ENCODE data around the gene LIX1L.

The LIX1L gene

DNA sequence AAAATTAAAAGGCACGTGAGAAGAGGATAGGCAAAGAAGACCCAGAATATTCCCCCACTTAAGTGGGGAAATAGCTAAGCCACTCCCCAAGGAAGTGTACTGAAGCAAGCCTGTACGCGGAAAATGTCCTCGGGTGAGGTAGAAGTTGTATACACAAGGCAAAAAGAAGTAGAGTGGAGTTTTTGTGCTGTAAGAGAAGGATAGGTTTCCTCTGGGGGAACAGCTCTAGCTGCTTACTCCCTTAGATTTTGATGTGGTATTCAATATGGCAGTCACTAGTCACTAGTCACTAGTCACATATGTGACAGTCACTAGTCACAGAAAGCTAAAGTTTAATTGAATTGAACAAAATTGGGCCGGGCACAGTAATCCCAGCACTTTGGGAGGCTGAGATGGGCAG lies 31.0 kb upstream of the LIX1L start:
- Histone ChIP-seq H3K9me3 (ENCODE audit: low read depth, low read length) (no peaks in the 10 kb centered on the region), H3K9ac (ENCODE audit: insufficient read length) (no peak overlapping the region), H3K36me3 (ENCODE audit: insufficient read depth, low read length) (peaks cover 3% of the 10 kb centered on the region; the same call in 1 of the 2 replicates), H3K27ac (no peak overlapping the region), H3K4me3 (no peak overlapping the region)
- TF ChIP-seq EZH2 (IDR thresholded peaks at IDR 0.05): no peak
- no peak for TF ChIP-seq POLR2AphosphoS5 (IDR thresholded peaks at IDR 0.05; ENCODE audit: borderline replicate concordance, low read depth, low read length)
- TF ChIP-seq FOXP2 (optimal IDR thresholded peaks at IDR 0.05; ENCODE audit: control extremely low read depth, extremely low read length, insufficient read depth): no peak
- no peak for DNase-seq (ENCODE audit: low read depth, low spot score)

DNA sequence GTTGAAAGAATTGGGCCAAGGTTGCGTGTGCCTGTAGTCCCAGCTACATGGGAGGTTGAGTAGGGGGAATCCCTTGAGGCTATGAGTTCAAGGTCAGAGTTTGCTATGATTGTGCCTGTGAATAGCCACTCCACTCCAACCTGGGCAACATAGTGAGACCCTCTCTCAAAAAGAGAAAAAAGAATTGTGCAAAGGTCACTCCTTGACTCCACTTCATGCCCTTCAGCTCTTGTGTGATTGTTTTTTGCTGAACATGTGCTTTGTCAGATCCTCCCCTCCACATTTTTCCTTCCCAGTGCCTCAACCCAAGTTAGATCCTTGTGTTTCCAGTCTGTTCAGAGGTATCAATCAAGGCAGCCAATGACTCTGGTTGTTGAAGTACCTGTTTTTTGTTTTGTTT lies 30.1 kb upstream of the LIX1L start:
- TF ChIP-seq EZH2 (IDR thresholded peaks at IDR 0.05): no peak
- TF ChIP-seq FOXP2 (optimal IDR thresholded peaks at IDR 0.05; ENCODE audit: control extremely low read depth, extremely low read length, insufficient read depth): no peak
- TF ChIP-seq POLR2AphosphoS5 (IDR thresholded peaks at IDR 0.05; ENCODE audit: borderline replicate concordance, low read depth, low read length): no peak
- no peak overlapping the region for H3K27ac ChIP-seq
- H3K4me3 ChIP-seq: no peak overlapping the region
- no peaks in the 10 kb centered on the region for H3K9me3 ChIP-seq (ENCODE audit: low read depth, low read length)
- H3K36me3 ChIP-seq (ENCODE audit: insufficient read depth, low read length): no peaks in the 10 kb centered on the region
- no peak overlapping the region for H3K9ac ChIP-seq (ENCODE audit: insufficient read length)
- DNase-seq (ENCODE audit: low read depth, low spot score): no peak

DNA sequence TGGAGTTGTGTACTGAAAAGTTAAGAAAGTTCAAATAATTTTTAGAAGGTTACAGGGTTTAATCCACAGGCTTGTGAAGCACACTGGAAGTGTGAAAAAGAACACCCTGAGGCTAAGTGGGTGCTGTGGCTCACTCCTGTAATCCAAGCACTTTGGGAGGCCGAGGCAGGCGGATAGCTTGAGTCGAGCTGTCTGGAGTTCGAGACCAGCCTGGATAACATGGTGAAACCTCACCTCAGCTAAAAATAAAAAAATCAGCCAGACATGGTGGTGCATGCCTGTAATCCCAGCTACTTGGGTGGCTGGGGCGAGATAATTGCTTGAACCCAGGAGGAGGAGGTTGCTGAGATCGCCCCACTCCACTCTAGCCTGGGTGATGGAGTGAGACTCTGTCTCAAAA lies 28.7 kb upstream of the LIX1L start:
- H3K4me3 ChIP-seq: no peak overlapping the region
- H3K36me3 ChIP-seq (ENCODE audit: insufficient read depth, low read length): no peaks in the 10 kb centered on the region
- DNase-seq (ENCODE audit: low read depth, low spot score): no peak
- TF ChIP-seq FOXP2 (optimal IDR thresholded peaks at IDR 0.05; ENCODE audit: control extremely low read depth, extremely low read length, insufficient read depth) (no peak), POLR2AphosphoS5 (IDR thresholded peaks at IDR 0.05; ENCODE audit: borderline replicate concordance, low read depth, low read length) (no peak), EZH2 (IDR thresholded peaks at IDR 0.05) (no peak)
- no peak overlapping the region for H3K9ac ChIP-seq (ENCODE audit: insufficient read length)
- no peaks in the 10 kb centered on the region for H3K9me3 ChIP-seq (ENCODE audit: low read depth, low read length)
- no peak overlapping the region for H3K27ac ChIP-seq

DNA sequence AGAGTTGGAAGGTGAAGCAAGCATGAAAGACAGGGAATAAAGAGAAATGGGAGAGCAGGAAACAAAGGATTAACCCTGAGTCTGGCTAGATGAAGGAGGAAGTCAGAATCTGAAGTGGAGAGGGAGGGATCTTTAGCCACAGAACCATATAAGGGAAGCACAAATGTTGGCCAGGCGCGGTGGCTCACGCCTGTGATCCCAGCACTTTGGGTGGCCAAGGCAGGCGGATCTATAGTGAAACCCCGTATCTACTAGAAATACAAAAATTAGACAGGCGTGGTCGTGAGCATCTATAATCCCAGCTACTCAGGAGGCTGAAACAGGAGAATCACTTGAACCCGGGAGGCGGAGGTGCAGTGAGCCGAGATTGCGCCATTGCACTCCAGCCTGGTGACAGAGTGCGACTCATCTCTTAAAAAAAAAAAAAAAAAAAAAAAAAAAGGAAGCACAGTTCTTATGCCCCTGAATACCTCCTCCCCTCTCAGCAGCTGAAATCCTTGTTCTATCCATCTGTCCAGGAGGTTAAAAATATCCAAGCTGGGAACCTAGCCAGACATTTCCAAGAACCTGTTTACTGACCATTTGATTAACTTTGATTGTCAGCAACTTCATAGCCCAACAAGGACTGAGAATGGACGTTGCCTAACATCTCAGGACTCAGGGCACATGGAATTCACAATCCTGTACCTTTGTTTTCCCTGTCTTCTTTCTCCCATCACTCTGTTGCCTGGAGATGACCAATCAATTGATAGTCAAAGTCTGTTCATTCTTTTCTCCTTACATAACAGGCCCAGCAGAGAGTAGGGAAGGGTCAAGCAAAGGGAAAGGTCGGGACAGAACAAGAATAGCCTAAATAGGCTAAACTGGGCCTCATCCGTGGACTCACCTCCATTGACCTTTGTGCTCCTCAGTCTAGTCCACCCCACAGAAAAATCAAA lies 28.0 kb upstream of the LIX1L start:
- H3K27ac ChIP-seq: no peak overlapping the region
- H3K4me3 ChIP-seq: no peak overlapping the region
- DNase-seq (ENCODE audit: low read depth, low spot score): no peak

DNA sequence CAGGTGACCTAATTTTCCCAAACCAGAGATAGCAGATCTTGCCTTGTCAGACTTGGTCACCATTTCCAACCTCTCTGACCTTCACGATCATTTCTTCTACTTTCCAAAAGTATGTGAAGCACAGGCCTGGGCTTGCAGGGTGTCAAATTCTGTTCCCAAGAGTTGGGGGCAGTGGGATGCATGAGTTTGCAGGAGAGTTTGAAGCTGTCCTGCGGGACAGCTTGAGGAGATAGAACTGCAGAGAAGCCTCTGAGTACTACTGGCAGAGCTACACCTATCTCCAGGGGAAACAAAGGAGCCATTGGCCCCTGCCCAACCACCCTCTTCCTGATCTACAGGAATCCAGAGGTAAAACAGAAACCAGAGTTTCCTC lies 27.3 kb upstream of the LIX1L start:
- DNase-seq (ENCODE audit: low read depth, low spot score): no peak
- no peak overlapping the region for H3K27ac ChIP-seq
- TF ChIP-seq EZH2 (IDR thresholded peaks at IDR 0.05) (no peak), POLR2AphosphoS5 (IDR thresholded peaks at IDR 0.05; ENCODE audit: borderline replicate concordance, low read depth, low read length) (no peak), FOXP2 (optimal IDR thresholded peaks at IDR 0.05; ENCODE audit: control extremely low read depth, extremely low read length, insufficient read depth) (no peak)
- no peaks in the 10 kb centered on the region for H3K9me3 ChIP-seq (ENCODE audit: low read depth, low read length)
- H3K4me3 ChIP-seq: no peak overlapping the region
- H3K36me3 ChIP-seq (ENCODE audit: insufficient read depth, low read length): no peaks in the 10 kb centered on the region
- H3K9ac ChIP-seq (ENCODE audit: insufficient read length): no peak overlapping the region

More for the DNA sequence above, 28.0 kb upstream of the LIX1L start:
- Histone ChIP-seq H3K9me3 (ENCODE audit: low read depth, low read length) (no peaks in the 10 kb centered on the region), H3K9ac (ENCODE audit: insufficient read length) (no peak overlapping the region), H3K36me3 (ENCODE audit: insufficient read depth, low read length) (no peaks in the 10 kb centered on the region)
- no peak for TF ChIP-seq FOXP2 (optimal IDR thresholded peaks at IDR 0.05; ENCODE audit: control extremely low read depth, extremely low read length, insufficient read depth)
- TF ChIP-seq POLR2AphosphoS5 (IDR thresholded peaks at IDR 0.05; ENCODE audit: borderline replicate concordance, low read depth, low read length): no peak
- TF ChIP-seq EZH2 (IDR thresholded peaks at IDR 0.05): no peak

DNA sequence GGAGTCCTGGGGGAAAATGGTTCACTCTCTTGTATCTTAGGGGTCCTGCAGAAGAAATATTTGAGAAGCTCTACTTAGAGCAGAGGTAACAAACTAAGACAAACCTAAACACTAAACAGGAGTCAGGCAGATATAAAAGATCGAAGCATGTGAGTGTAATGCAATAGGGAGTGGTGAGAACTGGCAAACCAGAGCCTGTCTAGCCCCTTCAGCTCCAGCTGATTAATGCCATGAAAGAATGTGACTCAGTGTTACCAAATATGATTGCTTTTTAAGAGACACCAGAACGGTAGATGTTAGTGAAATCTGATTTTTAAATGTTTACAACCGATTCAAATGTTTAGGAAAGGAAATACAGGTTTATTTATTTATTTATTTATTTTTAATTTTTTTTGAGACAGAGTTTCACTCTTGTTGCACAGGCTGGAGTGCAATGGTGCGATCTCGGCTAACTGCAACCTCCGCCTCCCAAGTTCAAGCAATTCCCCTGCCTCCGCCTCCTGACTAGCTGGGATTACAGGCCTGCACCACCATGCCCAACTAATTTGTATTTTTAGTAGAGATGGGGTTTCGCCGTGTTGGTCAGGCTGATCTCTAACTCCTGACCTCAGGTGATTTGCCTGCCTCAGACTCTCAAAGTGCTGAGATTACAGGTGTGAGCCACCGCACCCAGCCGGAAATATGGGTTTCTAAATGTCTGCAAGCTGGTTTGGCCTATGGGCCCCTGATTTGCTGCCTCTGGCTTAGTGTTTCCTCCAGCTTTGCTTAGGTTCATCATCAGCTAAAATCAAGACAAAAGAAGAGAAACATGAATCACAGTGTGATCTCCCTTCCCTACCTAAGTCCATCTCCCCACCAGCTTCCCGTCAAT lies 26.4 kb upstream of the LIX1L start:
- H3K4me3 ChIP-seq: no peak overlapping the region
- no peaks in the 10 kb centered on the region for H3K36me3 ChIP-seq (ENCODE audit: insufficient read depth, low read length)
- H3K9ac ChIP-seq (ENCODE audit: insufficient read length): no peak overlapping the region
- no peak for TF ChIP-seq EZH2 (IDR thresholded peaks at IDR 0.05)
- TF ChIP-seq POLR2AphosphoS5 (IDR thresholded peaks at IDR 0.05; ENCODE audit: borderline replicate concordance, low read depth, low read length): no peak
- no peak for TF ChIP-seq FOXP2 (optimal IDR thresholded peaks at IDR 0.05; ENCODE audit: control extremely low read depth, extremely low read length, insufficient read depth)
- H3K9me3 ChIP-seq (ENCODE audit: low read depth, low read length): no peaks in the 10 kb centered on the region
- 0 out of 2 replicates have a peak overlapping the region, but pooled peaks have one; percentile 2 for H3K27ac ChIP-seq
- DNase-seq (ENCODE audit: low read depth, low spot score): no peak

DNA sequence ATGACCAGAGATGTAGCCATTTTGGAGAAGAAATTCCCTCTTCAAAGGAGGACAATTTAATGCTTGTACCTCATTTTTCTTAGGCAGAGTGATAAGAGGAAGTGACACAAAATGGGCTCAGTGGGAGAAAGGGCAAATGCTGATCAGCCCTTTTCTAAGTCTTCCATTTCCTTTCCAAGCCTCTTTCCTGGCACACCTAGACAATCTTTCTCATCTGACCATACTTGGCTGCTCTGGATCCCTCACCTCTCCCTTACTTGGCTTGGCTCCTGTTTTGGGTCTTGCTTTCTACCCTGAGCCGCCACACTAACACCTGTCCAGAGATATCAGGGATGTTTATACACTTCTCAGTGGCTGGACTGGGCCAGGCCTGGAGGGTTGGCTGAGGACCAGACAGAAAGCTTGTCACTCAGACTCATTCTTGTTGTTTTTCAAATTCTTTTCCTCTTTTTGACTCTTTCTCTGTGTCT lies 25.4 kb upstream of the LIX1L start:
- H3K9ac ChIP-seq (ENCODE audit: insufficient read length): no peak overlapping the region
- H3K9me3 ChIP-seq (ENCODE audit: low read depth, low read length): no peaks in the 10 kb centered on the region
- no peak for TF ChIP-seq POLR2AphosphoS5 (IDR thresholded peaks at IDR 0.05; ENCODE audit: borderline replicate concordance, low read depth, low read length)
- no peak for TF ChIP-seq FOXP2 (optimal IDR thresholded peaks at IDR 0.05; ENCODE audit: control extremely low read depth, extremely low read length, insufficient read depth)
- TF ChIP-seq EZH2 (IDR thresholded peaks at IDR 0.05): no peak
- H3K36me3 ChIP-seq (ENCODE audit: insufficient read depth, low read length): no peaks in the 10 kb centered on the region
- no peak for DNase-seq (ENCODE audit: low read depth, low spot score)
- no peak overlapping the region for H3K4me3 ChIP-seq
- H3K27ac ChIP-seq: 0 out of 2 replicates have a peak overlapping the region, but pooled peaks have one; percentile 2

All from SK-N-MC (cell line).